IMR-90 (cell line): ENCODE data around the gene LAG3. TPM values are rescaled to one million over a fixed set of nuclear protein-coding genes. Genes with fewer than 3 reads are reported as not detected.

Experiments used
- ATAC-seq: fragments of 200-7000 bp; cut with Tn5 transposase; 2 replicates; pipeline ENCODE4 v1.9.1; 2020; ENCODE audit warnings: low read depth, mild to moderate bottlenecking, moderate library complexity
- BruUV-seq: library from RNA; stranded (reverse); fragments of 400-500 nt; replicated peaks from 2 replicates; lab custom pipeline; 2021; lab: Mats Ljungman, UMichigan
- CTCF ChIA-PET: fragments of 300-600 bp; formaldehyde crosslinking; extraction: SDS; loops from one replicate; lab custom pipeline; 2021; ENCODE audit warnings: antibody characterized with exemption; lab: Yijun Ruan, JAX
- POLR2A ChIA-PET: fragments of 300-600 bp; sonication (Branson Sonifier 250); formaldehyde crosslinking; loops from one replicate; lab custom pipeline; 2022; ENCODE audit warnings: antibody characterized with exemption; ENCODE audit not compliant: unreplicated experiment; lab: Charles Lee
- DNase-seq: peaks from one replicate; pipeline ENCODE4 v3.0.0; 2013
- H2AFZ ChIP-seq: replicated peaks from 2 replicates; pipeline ENCODE3; 2013; ENCODE audit warnings: low read length, mild to moderate bottlenecking; ENCODE audit not compliant: poor library complexity
- H2AK5ac ChIP-seq: 2 replicates; pipeline ENCODE4 v1.6.1; 2013; ENCODE audit warnings: low read depth, low read length, inconsistent platforms
- H2AK9ac ChIP-seq: replicated peaks from 2 replicates; pipeline ENCODE3; 2013; ENCODE audit warnings: mild to moderate bottlenecking, low read depth, low read length, moderate library complexity; ENCODE audit not compliant: poor library complexity
- H2BK120ac ChIP-seq: 2 replicates; pipeline ENCODE4 v1.6.1; 2013; ENCODE audit warnings: low read depth, low read length, inconsistent platforms
- H2BK15ac ChIP-seq: 3 replicates; pipeline ENCODE4 v1.6.1; 2013; ENCODE audit warnings: low read depth, low read length, inconsistent platforms
- H2BK20ac ChIP-seq: 2 replicates; pipeline ENCODE4 v1.6.1; 2013; ENCODE audit warnings: low read depth, mild to moderate bottlenecking, inconsistent platforms, low read length, moderate library complexity
- H2BK5ac ChIP-seq: 2 replicates; pipeline ENCODE4 v1.6.1; 2013; ENCODE audit warnings: mild to moderate bottlenecking, low read depth, low read length, inconsistent platforms; ENCODE audit not compliant: poor library complexity, severe bottlenecking
- H3K14ac ChIP-seq: replicated peaks from 2 replicates; pipeline ENCODE4 v1.6.1; 2013; ENCODE audit warnings: low read depth, low read length, inconsistent platforms
- H3K18ac ChIP-seq: 2 replicates; pipeline ENCODE4 v1.6.1; 2013; ENCODE audit warnings: low read depth, low read length, control low read depth
- H3K23ac ChIP-seq: 2 replicates; pipeline ENCODE4 v1.6.1; 2013; ENCODE audit warnings: low read depth, low read length, inconsistent platforms
- H3K27ac ChIP-seq: 2 replicates; pipeline ENCODE4 v1.5.1; 2013; ENCODE audit warnings: mild to moderate bottlenecking, control low read depth, low read length; ENCODE audit not compliant: insufficient read depth
- H3K27me3 ChIP-seq: 2 replicates; pipeline ENCODE4 v1.6.1; 2013; ENCODE audit warnings: low read length; ENCODE audit not compliant: control insufficient read depth, insufficient read depth
- H3K36me3 ChIP-seq: 2 replicates; pipeline ENCODE4 v1.6.1; 2013; ENCODE audit warnings: low read length, mixed read lengths; ENCODE audit not compliant: control insufficient read depth, insufficient read depth
- H3K4ac ChIP-seq: 2 replicates; pipeline ENCODE4 v1.6.1; 2013; ENCODE audit warnings: low read depth, low read length, inconsistent platforms
- H3K4me1 ChIP-seq: 2 replicates; pipeline ENCODE4 v1.6.1; 2013; ENCODE audit warnings: low read length, mixed read lengths; ENCODE audit not compliant: control insufficient read depth, insufficient read depth
- H3K4me2 ChIP-seq: 2 replicates; pipeline ENCODE4 v1.6.1; 2013; ENCODE audit warnings: low read depth, mild to moderate bottlenecking, control low read depth, low read length, moderate library complexity
- H3K4me3 ChIP-seq: 2 replicates; pipeline ENCODE4 v1.5.1; 2013; ENCODE audit warnings: low read depth, mild to moderate bottlenecking, control low read depth, low read length, moderate library complexity; ENCODE audit not compliant: insufficient read depth
- H3K56ac ChIP-seq: 2 replicates; pipeline ENCODE4 v1.6.1; 2013; ENCODE audit warnings: low read length, inconsistent platforms; ENCODE audit not compliant: insufficient read depth; ENCODE audit errors: extremely low read depth
- H3K79me1 ChIP-seq, 2 experiments: 2 replicates each; pipeline ENCODE4 v1.6.1; 2013; ENCODE audit warnings: low read length in 2 of 2, inconsistent platforms in 1 of 2, low read depth in 1 of 2
- H3K9ac ChIP-seq: 2 replicates; pipeline ENCODE4 v1.6.1; 2013; ENCODE audit warnings: low read depth, low read length, control low read depth
- H3K9me1 ChIP-seq: 2 replicates; pipeline ENCODE4 v1.6.1; 2013; ENCODE audit warnings: low read length, inconsistent platforms; ENCODE audit not compliant: insufficient read depth
- H3K9me3 ChIP-seq: 2 replicates; pipeline ENCODE4 v1.6.1; 2013; ENCODE audit warnings: low read length; ENCODE audit not compliant: control insufficient read depth, insufficient read depth
- H4K20me1 ChIP-seq: 2 replicates; pipeline ENCODE4 v1.6.1; 2013; ENCODE audit warnings: low read length, inconsistent platforms; ENCODE audit not compliant: insufficient read depth
- H4K5ac ChIP-seq: 2 replicates; pipeline ENCODE4 v1.6.1; 2013; ENCODE audit warnings: mild to moderate bottlenecking, low read depth, low read length, control low read depth
- H4K8ac ChIP-seq, 2 experiments: 2 replicates each; pipeline ENCODE4 v1.6.1; 2013; ENCODE audit warnings: low read depth in 2 of 2, low read length in 2 of 2, control low read depth in 1 of 2, inconsistent platforms in 1 of 2
- H4K91ac ChIP-seq: 2 replicates; pipeline ENCODE4 v1.6.1; 2013; ENCODE audit warnings: low read depth, low read length, inconsistent platforms; ENCODE audit not compliant: insufficient read depth
- BHLHE40 ChIP-seq: fragments of 150-350 bp; IDR thresholded peaks from 2 replicates; pipeline ENCODE4 v1.6.1; 2016; ENCODE audit warnings: mild to moderate bottlenecking, low read depth, low read length
- CEBPB ChIP-seq: IDR thresholded peaks from 2 replicates; pipeline ENCODE4 v1.6.1; 2012; ENCODE audit warnings: low read depth, low read length, improper control_type of control experiment
- CHD1 ChIP-seq: IDR thresholded peaks from 2 replicates; pipeline ENCODE4 v1.6.1; 2012; ENCODE audit warnings: low read depth, low read length, improper control_type of control experiment
- CTCF ChIP-seq: conservative IDR thresholded peaks from 2 replicates; pipeline ENCODE4 v1.5.1; 2012; ENCODE audit warnings: mild to moderate bottlenecking, low read depth, low read length, improper control_type of control experiment
- ELK1 ChIP-seq: fragments of 150-350 bp; IDR thresholded peaks from 2 replicates; pipeline ENCODE4 v1.6.1; 2016; ENCODE audit warnings: low read depth, mild to moderate bottlenecking, low read length, moderate library complexity, borderline replicate concordance
- FOS ChIP-seq: fragments of 150-350 bp; IDR thresholded peaks from 2 replicates; pipeline ENCODE4 v1.6.1; 2016; ENCODE audit warnings: low read depth, low read length
- MAFK ChIP-seq: IDR thresholded peaks from 2 replicates; pipeline ENCODE4 v1.6.1; 2012; ENCODE audit warnings: low read depth, low read length, improper control_type of control experiment
- MAZ ChIP-seq: IDR thresholded peaks from 2 replicates; pipeline ENCODE4 v1.6.1; 2012; ENCODE audit warnings: low read depth, mild to moderate bottlenecking, low read length, improper control_type of control experiment, moderate library complexity, borderline replicate concordance
- MXI1 ChIP-seq: IDR thresholded peaks from 2 replicates; pipeline ENCODE4 v1.6.1; 2012; ENCODE audit warnings: low read depth, mild to moderate bottlenecking, low read length, moderate library complexity, borderline replicate concordance
- NFE2L2 ChIP-seq: fragments of 150-350 bp; IDR thresholded peaks from 2 replicates; pipeline ENCODE4 v1.6.1; 2016; ENCODE audit warnings: low read depth, mild to moderate bottlenecking, low read length
- POLR2A ChIP-seq: IDR thresholded peaks from 2 replicates; pipeline ENCODE4 v1.6.1; 2012; ENCODE audit warnings: mild to moderate bottlenecking, low read depth, low read length
- RAD21 ChIP-seq: IDR thresholded peaks from 2 replicates; pipeline ENCODE4 v1.6.1; 2012; ENCODE audit warnings: low read length, improper control_type of control experiment
- RCOR1 ChIP-seq: IDR thresholded peaks from 2 replicates; pipeline ENCODE4 v1.6.1; 2012; ENCODE audit warnings: mild to moderate bottlenecking, low read length, improper control_type of control experiment; ENCODE audit not compliant: insufficient replicate concordance
- RFX5 ChIP-seq: IDR thresholded peaks from 2 replicates; pipeline ENCODE4 v1.8.0; 2012; ENCODE audit warnings: low read depth, mild to moderate bottlenecking, low read length, moderate library complexity
- SMC3 ChIP-seq: fragments of 150-350 bp; IDR thresholded peaks from 2 replicates; pipeline ENCODE4 v1.6.1; 2016; ENCODE audit warnings: low read depth, mild to moderate bottlenecking, antibody characterized with exemption, low read length, moderate library complexity
- USF2 ChIP-seq: fragments of 150-350 bp; IDR thresholded peaks from 2 replicates; pipeline ENCODE4 v1.6.1; 2017; ENCODE audit warnings: mild to moderate bottlenecking, antibody characterized with exemption, low read length, low read depth
- WGBS, 2 experiments: methylation state at CpG; one replicate each; pipeline versions ENCODE4 v1.1.5 to v1.1.7; 2013; ENCODE audit warnings: missing lambda C conversion rate in 2 of 2; ENCODE audit not compliant: insufficient read length in 1 of 2; ENCODE audit errors: extremely low coverage in 2 of 2; 5-methylcytosine and 5-hydroxymethylcytosine counted together
- dilution Hi-C: fragments of 300-500 bp; cut with HindIII; formaldehyde crosslinking; loops from one replicate; pipeline ENCODE4 v1.14.3; 2018; ENCODE audit warnings: low sequenced_read_pairs; ENCODE audit not compliant: unreplicated experiment
- in situ Hi-C: fragments of 300-500 bp; cut with MboI; formaldehyde crosslinking; loops from 3 replicates; pipeline ENCODE4 v1.14.3; 2019; ENCODE audit warnings: low sequenced_read_pairs, inconsistent platforms, mixed read lengths
- intact Hi-C: fragments of 100-400 bp; cut with micrococcal nuclease; formaldehyde crosslinking; loops from 2 replicates; pipeline ENCODE4 v1.10.0; 2022
- polyA plus RNA-seq, 3 experiments: library from polyadenylated mRNA; depleted of rRNA; stranded (reverse); fragments of >200 nt; gene quantifications; 2 replicates each; pipeline ENCODE4 v1.2.3, GENCODE V29; 2012; ENCODE audit warnings: low replicate concordance in 1 of 3
- total RNA-seq: library from RNA; depleted of rRNA; stranded (reverse); fragments of >200 nt; gene quantifications from 2 replicates; pipeline ENCODE4 v1.2.3, GENCODE V29; 2012

Gene LAG3
- total and polyA plus RNA-seq, 2 of the 4 experiments (the other 2 are of a cell fraction): 0.41 TPM; not detected in 1

GRCh38 chr12:6750506-6750905 lies 21.8 kb upstream of the LAG3 start:
- no TSS peak for BruUV-seq
- dilution Hi-C loops (no loop called here), in situ Hi-C loops (loop anchor here (5.0 kb wide), 1 partner anchor 77 kb away; the partner anchor contains the start of gene P3H3), intact Hi-C loops (no loop called here)
- Histone ChIP-seq H3K36me3 (peaks cover 55% of the 10 kb centered on the region), H2AK5ac (no peak overlapping the region), H3K79me1 (peaks cover 22 to 36% of the 10 kb centered on the region in 2 experiments), H3K4me1 (peaks cover 7% of the 10 kb centered on the region), H3K18ac (no peak overlapping the region), H3K56ac (no peak overlapping the region), H3K9me1 (peaks cover 4% of the 10 kb centered on the region), H2AFZ (no peak overlapping the region), H2AK9ac (no peak overlapping the region), H3K4ac (no peak overlapping the region), H3K4me3 (no peak overlapping the region), H3K4me2 (no peak overlapping the region), H3K9ac (no peak overlapping the region), H4K20me1 (peaks cover 16% of the 10 kb centered on the region), H4K8ac (no peak overlapping the region), H4K91ac (no peak overlapping the region), H3K27ac (no peak overlapping the region), H2BK15ac (no peak overlapping the region), H3K27me3 (no peaks in the 10 kb centered on the region), H2BK5ac (no peak overlapping the region), H3K23ac (peak overlapping the region; percentile 10; the same call in 1 of the 2 replicates), H4K5ac (no peak overlapping the region), H3K14ac (no peak overlapping the region), H2BK120ac (no peak overlapping the region), H3K9me3 (no peaks in the 10 kb centered on the region), H2BK20ac (no peak overlapping the region)
- CTCF ChIA-PET: no interaction called here
- WGBS, 2 experiments: no CpG with 5 or more reads among the region's 4 CpGs
- POLR2A ChIA-PET: no interaction called here
- ATAC-seq: no peak
- DNase-seq: no peak
- TF ChIP-seq CTCF: no peak
- no peak for TF ChIP-seq ELK1
- TF ChIP-seq FOS: no peak
- no peak for TF ChIP-seq MAFK
- TF ChIP-seq RAD21: no peak
- no peak for TF ChIP-seq CEBPB
- TF ChIP-seq BHLHE40: no peak
- no peak for TF ChIP-seq CHD1
- no peak for TF ChIP-seq RCOR1
- no peak for TF ChIP-seq USF2
- TF ChIP-seq POLR2A: no peak
- TF ChIP-seq MXI1: no peak
- no peak for TF ChIP-seq SMC3
- no peak for TF ChIP-seq NFE2L2
- no peak for TF ChIP-seq MAZ
- TF ChIP-seq RFX5: no peak
